Muscle layer of colon (tissue), 2 donors: ENCODE data around the gene TH.

Source experiments
- H3K27ac ChIP-seq: one replicate; pipeline ENCODE4 v1.7.0; 2013; ENCODE audit warnings: low read depth, mild to moderate bottlenecking, low read length, moderate library complexity
- H3K27me3 ChIP-seq, 2 donors: one replicate each; pipeline ENCODE4 v1.7.0; 2013; ENCODE audit warnings: low read length in 2 of 2, mild to moderate bottlenecking in 2 of 2; ENCODE audit not compliant: insufficient read depth in 2 of 2, control insufficient read depth in 1 of 2
- H3K36me3 ChIP-seq: one replicate; pipeline ENCODE4 v1.7.0; 2013; ENCODE audit warnings: mild to moderate bottlenecking, low read length; ENCODE audit not compliant: insufficient read depth
- H3K4me1 ChIP-seq: one replicate; pipeline ENCODE4 v1.7.0; 2013; ENCODE audit warnings: mild to moderate bottlenecking, low read length; ENCODE audit not compliant: insufficient read depth
- H3K4me3 ChIP-seq, 2 donors: one replicate each; pipeline ENCODE4 v1.7.0; 2013; ENCODE audit warnings: low read length in 2 of 2, low read depth in 1 of 2, mild to moderate bottlenecking in 1 of 2, moderate library complexity in 1 of 2
- H3K9ac ChIP-seq: one replicate; pipeline ENCODE4 v1.7.0; 2013; ENCODE audit warnings: low read length
- H3K9me3 ChIP-seq: one replicate; pipeline ENCODE4 v1.7.0; 2013; ENCODE audit warnings: mild to moderate bottlenecking, low read length
- donor health status: abdominal sarcoma.
- donor health status: Adenocarcinoma of cecum.

TH gene

GRCh38 chr11:2213890-2214526 lies 42.4 kb upstream of the TH start:
- Histone ChIP-seq H3K9me3 (no peaks in the 10 kb centered on the region), H3K27me3 (no peaks in the 10 kb centered on the region), H3K9ac (no peak overlapping the region), H3K4me1 (no peaks in the 10 kb centered on the region), H3K36me3 (no peaks in the 10 kb centered on the region), H3K4me3 (no peak overlapping the region), H3K27ac (no peak overlapping the region)

- peaks cover 0 to 4% of the 10 kb centered on the region in 2 donors for H3K27me3 ChIP-seq
- H3K9ac ChIP-seq, result no peak overlapping the region
- no peaks in the 10 kb centered on the region for H3K36me3 ChIP-seq
- H3K9me3 ChIP-seq, result no peaks in the 10 kb centered on the region
- no peak overlapping the region for H3K4me3 ChIP-seq
- no peak overlapping the region for H3K27ac ChIP-seq
- H3K4me1 ChIP-seq, result no peaks in the 10 kb centered on the region
Observed at GRCh38 chr11:2213384-2213842, 41.8 kb upstream of the TH start.

DNA sequence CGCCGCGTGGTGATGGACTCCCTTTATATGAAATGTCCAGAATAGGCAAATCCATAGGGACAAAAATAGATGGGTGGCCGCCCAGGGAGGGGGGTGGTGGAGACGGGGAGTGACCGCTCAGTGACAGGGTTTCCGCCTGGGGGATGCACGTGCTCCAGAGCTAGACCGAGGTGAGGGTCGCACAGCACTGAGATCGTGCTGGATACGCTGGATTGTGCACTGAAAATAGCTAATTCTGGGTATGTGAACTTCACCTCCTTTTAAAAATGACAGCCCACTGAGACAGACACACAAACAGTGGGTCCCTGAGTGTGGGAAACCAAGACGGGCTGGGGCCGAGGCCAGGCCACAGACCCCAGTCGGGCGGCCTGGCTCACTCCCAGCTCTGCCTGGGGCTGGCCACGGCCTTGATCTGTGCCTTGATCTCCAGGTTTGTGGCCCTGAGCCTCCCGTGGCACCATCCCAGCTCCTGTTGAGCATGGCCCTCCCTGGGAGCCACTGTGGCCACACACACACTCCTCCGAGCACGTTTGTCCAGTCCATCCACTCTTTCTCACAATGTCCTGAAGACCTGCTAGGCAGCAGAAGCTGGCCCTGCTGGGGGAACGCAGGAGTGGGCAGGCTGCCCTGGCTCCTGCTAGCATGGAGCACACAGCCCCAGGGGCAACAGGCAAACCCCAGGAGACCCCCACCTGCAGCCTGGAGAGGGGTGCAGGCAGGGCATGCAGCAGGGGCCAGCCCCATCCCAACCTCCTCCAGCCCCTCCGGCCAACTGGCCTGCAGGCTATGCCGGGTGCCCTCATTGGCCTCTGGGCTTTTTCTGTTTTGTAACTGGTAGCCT lies 41.0 kb upstream of the TH start:
- H3K9ac ChIP-seq, result no peak overlapping the region
- H3K4me3 ChIP-seq, result no peak overlapping the region
- no peaks in the 10 kb centered on the region for H3K4me1 ChIP-seq
- H3K36me3 ChIP-seq, result no peaks in the 10 kb centered on the region
- no peaks in the 10 kb centered on the region for H3K9me3 ChIP-seq
- H3K27ac ChIP-seq, result no peak overlapping the region
- peaks cover 0 to 4% of the 10 kb centered on the region in 2 donors for H3K27me3 ChIP-seq

DNA sequence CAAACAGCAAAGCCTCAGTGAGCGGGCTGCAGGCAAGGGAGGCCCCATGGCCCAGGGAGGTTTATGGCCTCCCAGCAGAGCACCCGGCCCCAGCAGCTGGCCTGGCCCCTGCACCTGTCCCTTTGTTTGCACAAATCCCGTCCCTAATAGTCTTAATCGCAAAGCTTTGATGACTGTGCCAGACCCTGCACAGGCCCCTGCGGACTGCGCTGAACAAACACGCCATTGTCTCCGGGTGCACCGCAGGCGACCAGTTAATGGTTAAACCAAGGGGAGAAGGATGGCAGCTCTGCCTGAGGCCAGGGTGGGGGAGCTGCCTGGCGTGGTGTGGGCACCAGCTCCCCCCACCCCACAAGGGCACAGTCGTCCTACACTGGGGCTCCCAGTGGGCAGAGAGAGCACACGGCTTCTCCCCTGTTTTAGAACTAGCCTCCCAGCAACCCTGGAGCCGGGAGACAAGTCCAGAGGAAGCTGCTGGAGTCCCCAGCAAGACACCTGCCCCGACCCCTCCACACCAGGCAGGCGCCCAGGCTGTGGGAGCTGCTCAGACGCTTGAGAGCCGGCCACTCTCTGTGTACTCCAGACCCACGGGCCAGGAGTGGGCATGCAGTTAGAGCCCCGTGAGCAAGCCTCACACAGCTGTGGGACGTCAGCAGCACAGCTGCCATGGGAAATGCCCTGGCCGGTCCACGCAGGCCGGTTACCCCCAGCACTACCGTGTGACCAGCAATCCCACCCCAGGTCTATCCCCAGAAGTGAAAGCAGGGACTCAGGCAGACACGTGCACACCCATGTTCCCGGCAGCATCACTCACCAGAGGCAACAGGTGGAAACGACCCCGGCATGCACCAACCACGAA lies 39.7 kb upstream of the TH start:
- Histone ChIP-seq H3K4me1 (no peaks in the 10 kb centered on the region), H3K27ac (no peak overlapping the region), H3K36me3 (no peaks in the 10 kb centered on the region), H3K9me3 (no peaks in the 10 kb centered on the region), H3K27me3 (peaks cover 0 to 4% of the 10 kb centered on the region in 2 donors), H3K4me3 (no peak overlapping the region), H3K9ac (no peak overlapping the region)

DNA sequence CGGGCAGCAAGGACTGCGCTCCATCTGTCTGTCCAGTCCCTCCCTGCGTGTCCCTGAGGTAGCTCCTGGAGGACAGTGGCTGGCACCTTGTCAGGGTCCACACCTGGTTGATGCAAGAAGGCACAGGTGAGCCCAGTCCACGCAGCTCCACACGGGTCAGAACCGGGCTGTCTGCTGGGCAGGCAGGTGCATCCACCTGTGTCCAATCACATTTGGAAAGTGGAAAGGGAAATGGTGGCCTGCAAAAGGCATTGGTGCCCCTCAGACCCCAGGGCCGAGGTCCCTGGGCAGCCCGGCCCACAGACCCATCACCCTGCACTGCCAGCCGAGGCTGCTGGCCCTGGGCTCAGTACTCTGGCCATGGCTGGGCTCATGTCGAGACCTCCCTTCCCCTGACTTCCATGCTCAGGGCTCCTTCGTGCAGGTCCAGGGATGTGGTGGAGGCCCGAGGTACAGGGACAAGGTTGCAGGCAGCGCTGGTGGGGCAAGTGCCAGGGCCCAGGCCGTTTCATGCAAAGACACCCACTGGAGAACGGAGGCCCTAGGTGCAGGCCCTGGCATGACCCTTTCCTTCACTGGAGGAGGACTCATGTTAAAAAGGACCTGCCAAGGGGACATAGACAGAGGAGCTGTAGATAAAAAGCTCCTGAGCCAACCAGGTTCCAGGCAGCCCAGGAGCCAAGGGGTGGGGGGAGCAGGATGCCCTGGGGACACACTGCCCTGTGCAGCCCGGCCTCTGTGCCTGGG lies 38.9 kb upstream of the TH start:
- no peaks in the 10 kb centered on the region for H3K36me3 ChIP-seq
- no peak overlapping the region for H3K27ac ChIP-seq
- peaks cover 0 to 4% of the 10 kb centered on the region in 2 donors for H3K27me3 ChIP-seq
- no peak overlapping the region for H3K4me3 ChIP-seq
- H3K9me3 ChIP-seq, result no peaks in the 10 kb centered on the region
- H3K4me1 ChIP-seq, result no peaks in the 10 kb centered on the region
- no peak overlapping the region for H3K9ac ChIP-seq

DNA sequence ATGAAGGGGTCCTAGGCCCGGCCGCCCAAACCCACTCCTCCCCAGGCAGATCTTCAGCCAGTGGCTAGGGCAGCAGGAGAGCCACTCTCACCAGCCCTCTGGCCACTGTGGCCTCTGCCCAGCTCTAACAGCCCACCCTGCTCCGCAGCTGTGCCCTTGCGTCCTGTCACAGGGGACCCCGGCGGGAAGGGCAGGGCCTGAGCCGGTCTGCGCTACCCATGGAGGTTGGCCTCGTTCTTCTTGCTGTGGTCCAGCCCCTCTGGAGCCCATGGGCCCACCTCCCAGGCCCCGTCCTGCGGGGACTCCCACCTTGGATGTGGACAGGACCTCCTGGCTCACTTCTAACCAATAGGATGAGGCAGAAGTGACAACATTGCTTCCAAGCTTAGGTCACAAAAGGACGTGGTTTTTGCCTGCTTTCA lies 38.3 kb upstream of the TH start:
- Histone ChIP-seq H3K4me1 (no peaks in the 10 kb centered on the region), H3K27me3 (peaks cover 0 to 4% of the 10 kb centered on the region in 2 donors), H3K36me3 (no peaks in the 10 kb centered on the region), H3K4me3 (no peak overlapping the region), H3K9me3 (no peaks in the 10 kb centered on the region), H3K27ac (no peak overlapping the region), H3K9ac (no peak overlapping the region)

DNA sequence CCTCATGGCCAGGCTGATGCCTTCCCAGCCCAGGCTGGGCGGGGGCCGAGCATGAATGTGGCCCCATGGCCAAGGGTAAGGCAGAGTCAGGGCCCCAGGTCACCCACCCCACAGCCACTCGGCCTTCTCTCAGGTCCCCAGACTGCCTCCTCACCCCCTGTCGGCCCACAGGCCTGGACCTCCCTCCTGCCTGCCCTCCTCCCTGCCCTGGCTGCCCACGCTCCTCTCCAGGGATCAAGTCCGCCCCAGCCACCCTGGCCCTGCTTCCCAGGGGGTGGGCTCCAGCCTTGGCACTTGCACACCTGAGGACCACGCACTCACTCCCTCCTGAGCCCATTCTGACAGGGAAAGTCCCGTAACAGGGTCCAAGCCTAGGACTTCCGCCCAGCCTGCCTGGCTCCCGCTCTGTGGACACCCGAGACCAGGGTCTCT lies 37.8 kb upstream of the TH start:
- Histone ChIP-seq H3K27ac (no peak overlapping the region), H3K4me3 (no peak overlapping the region), H3K9ac (no peak overlapping the region), H3K27me3 (peaks cover 0 to 4% of the 10 kb centered on the region in 2 donors), H3K36me3 (no peaks in the 10 kb centered on the region), H3K4me1 (no peaks in the 10 kb centered on the region), H3K9me3 (no peaks in the 10 kb centered on the region)

GRCh38 chr11:2208691-2209369 lies 37.2 kb upstream of the TH start:
- Histone ChIP-seq H3K4me3 (no peak overlapping the region), H3K36me3 (no peaks in the 10 kb centered on the region), H3K27me3 (peaks cover 0 to 5% of the 10 kb centered on the region in 2 donors), H3K27ac (no peak overlapping the region), H3K4me1 (no peaks in the 10 kb centered on the region), H3K9ac (no peak overlapping the region), H3K9me3 (no peaks in the 10 kb centered on the region)

GRCh38 chr11:2207773-2208621 lies 36.4 kb upstream of the TH start:
- H3K4me1 ChIP-seq, result no peaks in the 10 kb centered on the region
- peaks cover 0 to 9% of the 10 kb centered on the region in 2 donors for H3K27me3 ChIP-seq
- H3K27ac ChIP-seq, result no peak overlapping the region
- H3K9me3 ChIP-seq, result no peaks in the 10 kb centered on the region
- no peak overlapping the region for H3K4me3 ChIP-seq
- no peaks in the 10 kb centered on the region for H3K36me3 ChIP-seq
- H3K9ac ChIP-seq, result no peak overlapping the region

- H3K4me1 ChIP-seq, result no peaks in the 10 kb centered on the region
- no peaks in the 10 kb centered on the region for H3K9me3 ChIP-seq
- peaks cover 0 to 9% of the 10 kb centered on the region in 2 donors for H3K27me3 ChIP-seq
- H3K9ac ChIP-seq, result no peak overlapping the region
- H3K36me3 ChIP-seq, result no peaks in the 10 kb centered on the region
- no peak overlapping the region for H3K27ac ChIP-seq
- H3K4me3 ChIP-seq, result no peak overlapping the region
Observed at GRCh38 chr11:2207212-2207611, 35.6 kb upstream of the TH start.
